Naive thymus-derived CD4-positive, alpha-beta T cell (primary cell): Measurements from ENCODE around the gene PRSS23. TPM values are rescaled to one million over a fixed set of nuclear protein-coding genes. Genes with fewer than 3 reads are reported as not detected.

Experiments used
- ATAC-seq: fragments of 150-1000 bp; cut with Tn5 transposase; 2 replicates; pipeline ENCODE4 v1.10.0; 2021; ENCODE audit warnings: mild to moderate bottlenecking, moderate library complexity
- CTCF ChIA-PET: fragments of 350-600 bp; sonication (Branson Sonifier 250); formaldehyde crosslinking; loops from one replicate; lab custom pipeline; 2021; ENCODE audit warnings: antibody characterized with exemption; lab: Charles Lee
- POLR2A ChIA-PET: fragments of 350-600 bp; sonication (Branson Sonifier 250); formaldehyde crosslinking; loops from one replicate; lab custom pipeline; 2021; ENCODE audit warnings: antibody characterized with exemption, inconsistent platforms; lab: Charles Lee
- DNase-seq, 9 donors: peaks; one replicate each; pipeline versions ENCODE4 v3.0.0 to v3.0.0-alpha.2; 2020 to 2022; ENCODE audit warnings: mixed read lengths in 1 of 9
- H3K27ac ChIP-seq: one replicate; pipeline ENCODE4 v1.7.0; 2013; ENCODE audit warnings: mild to moderate bottlenecking, low read depth, low read length, moderate library complexity
- H3K27me3 ChIP-seq, 2 donors: one replicate each; pipeline ENCODE4 v1.7.0; 2013; ENCODE audit warnings: low read length in 2 of 2, mild to moderate bottlenecking in 2 of 2, moderate library complexity in 2 of 2; ENCODE audit not compliant: control insufficient read depth in 2 of 2, insufficient read depth in 2 of 2
- H3K36me3 ChIP-seq, 3 experiments: 1 replicate in 2 of 3; 2 replicates in 1 of 3; pipeline ENCODE4 v1.7.0; 2013; ENCODE audit warnings: low read length in 3 of 3, mild to moderate bottlenecking in 3 of 3, moderate library complexity in 1 of 3; ENCODE audit not compliant: insufficient read depth in 3 of 3, control insufficient read depth in 2 of 3
- H3K4me1 ChIP-seq, 2 donors: one replicate each; pipeline ENCODE4 v1.7.0; 2013; ENCODE audit warnings: low read length in 2 of 2, mild to moderate bottlenecking in 2 of 2, moderate library complexity in 1 of 2; ENCODE audit not compliant: control insufficient read depth in 2 of 2, insufficient read depth in 2 of 2
- H3K4me3 ChIP-seq: 2 replicates; pipeline ENCODE4 v1.7.0; 2013; ENCODE audit warnings: mild to moderate bottlenecking, low read length
- H3K9me3 ChIP-seq, 3 experiments: 1 replicate in 2 of 3; 2 replicates in 1 of 3; pipeline ENCODE4 v1.7.0; 2013; ENCODE audit warnings: low read length in 3 of 3; ENCODE audit not compliant: control insufficient read depth in 2 of 3
- H3K27ac Mint-ChIP-seq, 9 donors: one replicate each; pipeline ENCODE4 v1.8.0; 2020 to 2022; ENCODE audit warnings: mixed read lengths in 9 of 9, mild to moderate bottlenecking in 8 of 9, moderate library complexity in 5 of 9, inconsistent platforms in 2 of 9
- H3K27me3 Mint-ChIP-seq, 5 donors: one replicate each; pipeline ENCODE4 v1.8.0; 2021 to 2022; ENCODE audit warnings: mixed read lengths in 5 of 5, mild to moderate bottlenecking in 1 of 5
- H3K36me3 Mint-ChIP-seq, 5 donors: one replicate each; pipeline ENCODE4 v1.8.0; 2020 to 2022; ENCODE audit warnings: mixed read lengths in 5 of 5, mild to moderate bottlenecking in 3 of 5, inconsistent platforms in 1 of 5
- H3K4me1 Mint-ChIP-seq, 7 donors: one replicate each; pipeline ENCODE4 v1.8.0; 2020 to 2022; ENCODE audit warnings: mixed read lengths in 7 of 7, mild to moderate bottlenecking in 3 of 7, inconsistent platforms in 1 of 7
- H3K4me3 Mint-ChIP-seq, 10 donors: one replicate each; pipeline ENCODE4 v1.8.0; 2020 to 2022; ENCODE audit warnings: mild to moderate bottlenecking in 10 of 10, mixed read lengths in 10 of 10, moderate library complexity in 6 of 10, inconsistent platforms in 2 of 10
- H3K9me3 Mint-ChIP-seq, 11 donors: one replicate each; pipeline ENCODE4 v1.8.0; 2020 to 2022; ENCODE audit warnings: mixed read lengths in 11 of 11, mild to moderate bottlenecking in 4 of 11, inconsistent platforms in 1 of 11, moderate library complexity in 1 of 11
- intact Hi-C, 2 donors: fragments of 100-400 bp; cut with micrococcal nuclease; formaldehyde crosslinking; loops; one replicate each; pipeline ENCODE4 v1.15.1; 2023
- polyA plus RNA-seq, 2 donors: library from polyadenylated mRNA; unstranded; fragments of 300-500 nt; fragmentation: Illumina TruSeq; gene quantifications; one replicate each; pipeline ENCODE4 v1.2.3, GENCODE V29; 2021
- total RNA-seq, 6 experiments: library from RNA in 5 of 6; stranded (reverse) in 5 of 6; gene quantifications; 1 replicate in 5 of 6; 2 replicates in 1 of 6; pipeline ENCODE4 v1.2.3 and lab custom pipeline; 2021 to 2026

Gene PRSS23
- total and polyA plus RNA-seq, 7 experiments from 2014 or later: 0.07 to 9.7 (median 0.54) TPM

- intact Hi-C loops: no loop called here
- ATAC-seq (no peak), DNase-seq (no peak)
- Mint-ChIP-seq H3K4me1 (no peaks in the 10 kb centered on the region), H3K27me3 (peaks cover 10 to 29% (median 16%) of the 10 kb centered on the region in 5 donors), H3K4me3 (no peak overlapping the region), H3K36me3 (no peaks in the 10 kb centered on the region), H3K9me3 (peaks cover 0 to 12% (median 1%) of the 10 kb centered on the region in 11 donors), H3K27ac (no peak overlapping the region)
- no peaks in the 10 kb centered on the region for H3K36me3 ChIP-seq
- no peaks in the 10 kb centered on the region for H3K4me1 ChIP-seq
- no peak overlapping the region for H3K27ac ChIP-seq
- H3K9me3 ChIP-seq: no peaks in the 10 kb centered on the region
- ChIA-PET POLR2A (no interaction called here), CTCF (no interaction called here)
- no peak overlapping the region for H3K4me3 ChIP-seq
- peaks cover 0 to 4% of the 10 kb centered on the region in 2 donors for H3K27me3 ChIP-seq
Measured at GRCh38 chr11:86775361-86775760, 25.0 kb upstream of the PRSS23 start.

GRCh38 chr11:86781546-86781945, 18.8 kb upstream of the PRSS23 start:
- ATAC-seq (no peak), DNase-seq (no peak)
- Histone ChIP-seq H3K36me3 (no peaks in the 10 kb centered on the region), H3K4me1 (no peaks in the 10 kb centered on the region), H3K9me3 (no peaks in the 10 kb centered on the region), H3K27ac (no peak overlapping the region), H3K27me3 (peaks cover 0 to 4% of the 10 kb centered on the region in 2 donors), H3K4me3 (no peak overlapping the region)
- POLR2A ChIA-PET: no interaction called here
- Mint-ChIP-seq H3K27me3 (peaks cover 10 to 41% (median 21%) of the 10 kb centered on the region in 5 donors), H3K9me3 (no peaks in the 10 kb centered on the region), H3K4me1 (no peaks in the 10 kb centered on the region), H3K27ac (no peak overlapping the region), H3K4me3 (no peak overlapping the region), H3K36me3 (no peaks in the 10 kb centered on the region)
- intact Hi-C loops: no loop called here
- CTCF ChIA-PET: no interaction called here

GRCh38 chr11:86782742-86783141, 17.6 kb upstream of the PRSS23 start:
- Histone ChIP-seq H3K36me3 (no peaks in the 10 kb centered on the region), H3K27ac (no peak overlapping the region), H3K9me3 (no peaks in the 10 kb centered on the region), H3K4me1 (no peaks in the 10 kb centered on the region), H3K4me3 (no peak overlapping the region), H3K27me3 (peaks cover 0 to 4% of the 10 kb centered on the region in 2 donors)
- CTCF ChIA-PET: no interaction called here
- Mint-ChIP-seq H3K27ac (no peak overlapping the region), H3K9me3 (no peaks in the 10 kb centered on the region), H3K27me3 (peaks cover 10 to 45% (median 26%) of the 10 kb centered on the region in 5 donors), H3K4me3 (no peak overlapping the region), H3K4me1 (no peaks in the 10 kb centered on the region), H3K36me3 (no peaks in the 10 kb centered on the region)
- intact Hi-C loops: no loop called here
- no peak for ATAC-seq
- POLR2A ChIA-PET: no interaction called here
- no peak for DNase-seq

DNA sequence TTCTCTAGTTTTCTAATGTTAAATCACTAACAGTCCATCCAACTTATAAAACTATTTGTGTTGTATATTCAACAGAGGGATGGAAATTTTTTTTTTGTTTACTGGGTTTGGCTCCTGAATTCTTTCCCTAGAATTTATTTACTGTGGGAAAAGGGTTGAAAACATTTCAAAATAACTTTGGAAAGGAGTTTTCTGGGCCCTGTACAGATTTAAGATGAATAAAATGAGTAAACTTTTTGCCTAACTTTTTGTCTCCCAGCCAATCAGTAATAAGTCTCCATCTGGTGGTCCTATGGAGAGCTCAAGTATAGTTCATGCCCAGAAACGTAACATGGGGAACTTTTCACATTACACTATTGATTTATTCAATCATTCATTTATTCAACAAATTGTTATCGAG, 16.7 kb upstream of the PRSS23 start:
- Mint-ChIP-seq H3K4me1 (no peaks in the 10 kb centered on the region), H3K4me3 (no peak overlapping the region), H3K9me3 (no peaks in the 10 kb centered on the region), H3K36me3 (no peaks in the 10 kb centered on the region), H3K27me3 (peaks cover 10 to 44% (median 25%) of the 10 kb centered on the region in 5 donors), H3K27ac (no peak overlapping the region)
- CTCF ChIA-PET: no interaction called here
- no peaks in the 10 kb centered on the region for H3K36me3 ChIP-seq
- no peak overlapping the region for H3K27ac ChIP-seq
- H3K27me3 ChIP-seq: peaks cover 0 to 3% of the 10 kb centered on the region in 2 donors
- POLR2A ChIA-PET: no interaction called here
- intact Hi-C loops: no loop called here
- no peak overlapping the region for H3K4me3 ChIP-seq
- DNase-seq (no peak), ATAC-seq (no peak)
- H3K4me1 ChIP-seq: no peaks in the 10 kb centered on the region
- no peaks in the 10 kb centered on the region for H3K9me3 ChIP-seq

DNA sequence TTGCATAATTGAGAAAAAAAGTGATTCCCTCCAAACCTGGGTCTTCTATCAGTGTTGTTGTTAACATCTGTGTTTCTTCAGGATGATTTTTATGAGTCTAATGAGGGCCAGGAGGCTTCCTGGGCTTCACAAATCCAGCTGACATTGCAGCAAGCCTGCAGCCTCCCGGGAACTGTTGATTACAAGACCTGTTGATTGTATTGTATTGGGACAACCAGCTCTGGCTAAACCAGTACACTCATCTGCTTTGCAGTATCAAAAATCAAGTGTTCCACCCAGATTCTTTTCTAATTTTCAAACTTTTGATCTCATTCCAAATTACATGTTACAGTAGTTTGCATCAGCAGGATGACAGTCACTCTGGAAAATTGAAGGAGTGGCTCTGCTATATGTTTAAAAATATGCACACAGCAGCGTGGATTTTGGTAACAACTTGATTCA, 16.1 kb upstream of the PRSS23 start:
- intact Hi-C loops: no loop called here
- Histone ChIP-seq H3K36me3 (no peaks in the 10 kb centered on the region), H3K9me3 (no peaks in the 10 kb centered on the region), H3K4me3 (no peak overlapping the region), H3K27me3 (no peaks in the 10 kb centered on the region), H3K4me1 (no peaks in the 10 kb centered on the region), H3K27ac (no peak overlapping the region)
- no peak overlapping the region for H3K4me3 Mint-ChIP-seq
- peaks cover 10 to 40% (median 22%) of the 10 kb centered on the region in 5 donors for H3K27me3 Mint-ChIP-seq
- no peaks in the 10 kb centered on the region for H3K9me3 Mint-ChIP-seq
- H3K4me1 Mint-ChIP-seq: no peaks in the 10 kb centered on the region
- H3K27ac Mint-ChIP-seq: no peak overlapping the region
- no peaks in the 10 kb centered on the region for H3K36me3 Mint-ChIP-seq
- POLR2A ChIA-PET: no interaction called here
- no peak for ATAC-seq
- DNase-seq: no peak
- CTCF ChIA-PET: interaction anchor here (0.6 kb wide), 1 partner anchor 380 kb away, joined by 3 read pairs; no protein-coding TSS in a partner anchor

- no peaks in the 10 kb centered on the region for H3K9me3 Mint-ChIP-seq
- POLR2A ChIA-PET: no interaction called here
- H3K36me3 ChIP-seq: no peaks in the 10 kb centered on the region
- H3K4me3 ChIP-seq: no peak overlapping the region
- no peak overlapping the region for H3K27ac Mint-ChIP-seq
- no peak overlapping the region for H3K27ac ChIP-seq
- DNase-seq: no peak
- H3K4me1 ChIP-seq: no peaks in the 10 kb centered on the region
- no peaks in the 10 kb centered on the region for H3K4me1 Mint-ChIP-seq
- no peaks in the 10 kb centered on the region for H3K27me3 ChIP-seq
- no peaks in the 10 kb centered on the region for H3K9me3 ChIP-seq
- peaks cover 0 to 37% (median 16%) of the 10 kb centered on the region in 5 donors for H3K27me3 Mint-ChIP-seq
- CTCF ChIA-PET: no interaction called here
- H3K4me3 Mint-ChIP-seq: no peak overlapping the region
- no peak for ATAC-seq
- intact Hi-C loops: no loop called here
- H3K36me3 Mint-ChIP-seq: no peaks in the 10 kb centered on the region
Measured at GRCh38 chr11:86785576-86785975, 14.8 kb upstream of the PRSS23 start.

DNA sequence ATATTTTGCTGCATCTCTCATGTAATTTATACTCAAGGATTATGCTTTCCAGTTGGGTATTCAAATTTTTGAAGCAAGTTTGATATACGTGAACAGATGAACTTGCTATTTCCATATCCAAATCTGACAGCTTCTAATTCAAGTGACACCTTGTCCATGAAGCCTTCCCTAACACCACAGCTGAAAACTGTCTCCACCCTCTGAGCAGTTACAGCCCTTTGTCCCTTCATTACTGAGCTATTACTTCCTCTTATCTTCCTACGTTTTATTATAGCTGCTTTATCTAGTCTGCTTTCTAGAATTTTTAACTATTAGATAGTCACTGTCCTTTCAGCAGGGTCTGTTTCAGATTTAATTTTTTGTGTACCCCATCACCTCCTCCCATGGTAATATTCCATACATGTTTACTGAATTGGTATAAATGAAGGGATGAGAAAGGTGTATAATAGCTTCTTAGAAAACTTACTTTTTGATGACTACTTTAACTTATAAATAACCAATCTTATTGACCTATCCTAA, 13.3 kb upstream of the PRSS23 start:
- Histone ChIP-seq H3K9me3 (no peaks in the 10 kb centered on the region), H3K27ac (no peak overlapping the region), H3K36me3 (no peaks in the 10 kb centered on the region), H3K4me3 (no peak overlapping the region), H3K4me1 (no peaks in the 10 kb centered on the region), H3K27me3 (no peaks in the 10 kb centered on the region)
- H3K36me3 Mint-ChIP-seq: no peaks in the 10 kb centered on the region
- no peaks in the 10 kb centered on the region for H3K9me3 Mint-ChIP-seq
- POLR2A ChIA-PET: no interaction called here
- CTCF ChIA-PET: no interaction called here
- ATAC-seq: no peak
- no peak overlapping the region for H3K4me3 Mint-ChIP-seq
- DNase-seq: no peak
- intact Hi-C loops: no loop called here
- H3K27me3 Mint-ChIP-seq: peaks cover 0 to 33% (median 11%) of the 10 kb centered on the region in 5 donors
- H3K4me1 Mint-ChIP-seq: no peaks in the 10 kb centered on the region
- H3K27ac Mint-ChIP-seq: no peak overlapping the region
